Neural progenitor cell (in vitro differentiated cells): Measurements from ENCODE around the gene DDX31.

ENCODE experiments used
- EZH2 ChIP-seq: fragments of 200-600 bp; sonication (generic); IDR thresholded peaks from 2 replicates; pipeline ENCODE4 v1.6.1; 2017; ENCODE audit warnings: antibody characterized with exemption, mild to moderate bottlenecking, moderate library complexity
- EZH2phosphoT487 ChIP-seq: fragments of 200-600 bp; sonication (generic); IDR thresholded peaks from 2 replicates; pipeline ENCODE4 v1.6.1; 2017; ENCODE audit warnings: antibody characterized with exemption

GRCh38 chr9:132590037-132590317 lies 79.8 kb downstream of the DDX31 start:
- TF ChIP-seq EZH2 (no peak), EZH2phosphoT487 (peak; percentile 68)
